GM19328 (cell line): ENCODE measurements around the gene HTT.

ENCODE experiments used
- ATAC-seq: cut with Tn5 transposase; IDR thresholded peaks from one replicate; pipeline ENCODE4 v1.9.1; 2021; ENCODE audit warnings: mild to moderate bottlenecking, moderate library complexity; ENCODE audit not compliant: unreplicated experiment

Gene HTT

GRCh38 chr4:3246458-3247398, 172.2 kb downstream of the HTT start:
- no peak for ATAC-seq

- ATAC-seq: no peak
These were observed 173.1 kb downstream of the HTT start for GRCh38 chr4:3247399-3248177.

- ATAC-seq: no peak
These were observed 173.6 kb downstream of the HTT start for GRCh38 chr4:3248178-3248480.

- ATAC-seq: no peak
These were observed 174.6 kb downstream of the HTT start, which contains the start of gene MSANTD1 for GRCh38 chr4:3248811-3249661. TSS of gene MSANTD1 (plus strand) at chr4:3249159. CDS start at chr4:3249223, 64 bp downstream.

GRCh38 chr4:3249711-3250437, 175.4 kb downstream of the HTT start:
- no peak for ATAC-seq

GRCh38 chr4:3250438-3250955, 176.0 kb downstream of the HTT start:
- ATAC-seq: no peak

GRCh38 chr4:3250956-3251690, 176.6 kb downstream of the HTT start:
- no peak for ATAC-seq

GRCh38 chr4:3251691-3252479, 177.4 kb downstream of the HTT start:
- ATAC-seq: no peak

GRCh38 chr4:3252480-3252828, 178.0 kb downstream of the HTT start:
- no peak for ATAC-seq

GRCh38 chr4:3252831-3253641, 178.6 kb downstream of the HTT start:
- no peak for ATAC-seq

- ATAC-seq: no peak
These were observed 179.3 kb downstream of the HTT start for GRCh38 chr4:3253808-3254207.

- no peak for ATAC-seq
These were observed 180.0 kb downstream of the HTT start for GRCh38 chr4:3254302-3255131.

GRCh38 chr4:3255611-3256186, 181.2 kb downstream of the HTT start:
- ATAC-seq: no peak

GRCh38 chr4:3256230-3257102, 182.0 kb downstream of the HTT start:
- ATAC-seq: no peak

- ATAC-seq: no peak
These were observed 182.6 kb downstream of the HTT start for GRCh38 chr4:3257103-3257555.
